Testis (tissue), 2 donors: Measurements from ENCODE around the gene AARS2.

Experiments used
- CTCF ChIP-seq, 3 experiments: fragments of 450-650 bp in 2 of 3; fragments of 200-600 bp in 1 of 3; sonication (generic) in 1 of 3; IDR thresholded peaks; one replicate each; pipeline ENCODE4 v1.5.1; 2016 to 2019; ENCODE audit warnings: antibody characterized with exemption in 3 of 3, mild to moderate bottlenecking in 2 of 3, moderate library complexity in 1 of 3
- POLR2A ChIP-seq: fragments of 450-650 bp; IDR thresholded peaks from one replicate; pipeline ENCODE4 v1.6.1; 2017; ENCODE audit warnings: antibody characterized with exemption, mild to moderate bottlenecking, moderate library complexity

GRCh38 chr6:44356487-44356886, 43.3 kb upstream of the AARS2 start:
- TF ChIP-seq CTCF (IDR thresholded peaks at IDR 0.05) (no peak), POLR2A (no peak)
